B cell (primary cell): Measurements from ENCODE around the gene OPHN1. TPM values are rescaled to one million over a fixed set of nuclear protein-coding genes. Genes with fewer than 3 reads are reported as not detected.

Experiments used
- ATAC-seq: fragments of 200-7000 bp; cut with Tn5 transposase; one replicate; pipeline ENCODE4 v1.10.0; 2021; ENCODE audit warnings: low read depth, mild to moderate bottlenecking, moderate number of reproducible peaks, moderate library complexity
- CTCF ChIA-PET: fragments of 350-600 bp; sonication (Branson Sonifier 250); formaldehyde crosslinking; loops from one replicate; lab custom pipeline; 2021; ENCODE audit warnings: antibody characterized with exemption, inconsistent platforms; lab: Charles Lee
- POLR2A ChIA-PET: fragments of 350-600 bp; sonication (Branson Sonifier 250); formaldehyde crosslinking; loops from one replicate; lab custom pipeline; 2021; ENCODE audit warnings: antibody characterized with exemption; lab: Charles Lee
- DNase-seq: peaks from one replicate; pipeline ENCODE4 v3.0.0; 2013
- H2AFZ ChIP-seq: 2 replicates; pipeline ENCODE4 v1.6.1; 2012; ENCODE audit warnings: mild to moderate bottlenecking, low read depth, low read length; ENCODE audit not compliant: insufficient read depth, poor library complexity, severe bottlenecking
- H3K27ac ChIP-seq, 2 donors: 1 replicate in 1 of 2; 2 replicates in 1 of 2; pipeline ENCODE4 v1.5.1; 2012 to 2013; ENCODE audit warnings: low read length in 2 of 2, mild to moderate bottlenecking in 2 of 2, moderate library complexity in 1 of 2
- H3K27me3 ChIP-seq, 4 experiments: fragments of 200-600 bp in 1 of 4; sonication (generic) in 1 of 4; replicated peaks in 1 of 4; 1 replicate in 2 of 4; 2 replicates in 2 of 4; pipeline versions ENCODE4 v1.6.1 to v1.7.0; 2013 to 2016; ENCODE audit warnings: low read length in 3 of 4, mild to moderate bottlenecking in 2 of 4, mixed read lengths in 1 of 4, moderate library complexity in 1 of 4; ENCODE audit not compliant: insufficient read depth in 4 of 4, control insufficient read depth in 3 of 4; ENCODE audit errors: control extremely low read depth in 1 of 4
- H3K36me3 ChIP-seq, 2 experiments: replicated peaks in 1 of 2; 1 replicate in 1 of 2; 2 replicates in 1 of 2; pipeline versions ENCODE4 v1.6.1 to v1.7.1; 2013; ENCODE audit warnings: low read length in 1 of 2; ENCODE audit not compliant: insufficient read depth in 2 of 2, control insufficient read depth in 1 of 2; ENCODE audit errors: control extremely low read depth in 1 of 2, extremely low read depth in 1 of 2
- H3K4me1 ChIP-seq, 2 donors: fragments of 200-600 bp in 1 of 2; sonication (generic) in 1 of 2; 1 replicate in 1 of 2; 2 replicates in 1 of 2; pipeline versions ENCODE4 v1.5.1 to v1.6.1; 2013 to 2017; ENCODE audit warnings: low read length in 2 of 2; ENCODE audit not compliant: control insufficient read depth in 2 of 2, insufficient read depth in 2 of 2
- H3K4me2 ChIP-seq: replicated peaks from 2 replicates; pipeline ENCODE3; 2012; ENCODE audit warnings: mild to moderate bottlenecking, low read depth, low read length; ENCODE audit not compliant: poor library complexity, severe bottlenecking
- H3K4me3 ChIP-seq, 5 experiments: fragments of 200-600 bp in 1 of 5; sonication (generic) in 1 of 5; 1 replicate in 3 of 5; 2 replicates in 2 of 5; pipeline versions ENCODE4 v1.5.1 to v1.7.0; 2011 to 2016; ENCODE audit warnings: low read length in 4 of 5, mild to moderate bottlenecking in 4 of 5, low read depth in 2 of 5, control low read depth in 1 of 5, moderate library complexity in 1 of 5; ENCODE audit not compliant: insufficient read depth in 1 of 5; ENCODE audit errors: control extremely low read depth in 1 of 5, extremely low read depth in 1 of 5
- H3K79me2 ChIP-seq: fragments of 200-600 bp; sonication (generic); one replicate; pipeline ENCODE4 v1.6.0; 2016; ENCODE audit warnings: low read length; ENCODE audit not compliant: control insufficient read depth, insufficient read depth
- H3K9ac ChIP-seq: fragments of 200-600 bp; sonication (generic); 2 replicates; pipeline ENCODE4 v1.6.1; 2017; ENCODE audit warnings: mild to moderate bottlenecking, low read length, moderate library complexity
- H3K9me3 ChIP-seq, 3 donors: one replicate each; pipeline versions ENCODE4 v1.6.1 to v1.7.1; 2013; ENCODE audit warnings: low read length in 2 of 3; ENCODE audit not compliant: control insufficient read depth in 2 of 3, insufficient read depth in 1 of 3; ENCODE audit errors: control extremely low read depth in 1 of 3
- H4K20me1 ChIP-seq: 2 replicates; pipeline ENCODE4 v1.6.0; 2012; ENCODE audit warnings: mild to moderate bottlenecking, low read length; ENCODE audit not compliant: insufficient read depth, control insufficient read depth, poor library complexity, severe bottlenecking
- H3K27ac Mint-ChIP-seq: one replicate; pipeline ENCODE4 v1.8.0; 2021; ENCODE audit warnings: mixed read lengths
- H3K27me3 Mint-ChIP-seq: one replicate; pipeline ENCODE4 v1.8.0; 2021; ENCODE audit warnings: mixed read lengths
- H3K4me1 Mint-ChIP-seq: one replicate; pipeline ENCODE4 v1.8.0; 2021; ENCODE audit warnings: mixed read lengths
- H3K4me3 Mint-ChIP-seq: one replicate; pipeline ENCODE4 v1.8.0; 2021; ENCODE audit warnings: mixed read lengths
- H3K9me3 Mint-ChIP-seq: one replicate; pipeline ENCODE4 v1.8.0; 2022; ENCODE audit warnings: mixed read lengths; ENCODE audit not compliant: insufficient read depth
- CTCF ChIP-seq: fragments of 200-600 bp; IDR thresholded peaks from one replicate; pipeline ENCODE4 v1.8.0; 2022; ENCODE audit warnings: antibody characterized with exemption, mild to moderate bottlenecking
- EZH2 ChIP-seq: IDR thresholded peaks from 2 replicates; pipeline ENCODE4 v1.6.1; 2012; ENCODE audit warnings: borderline replicate concordance, low read depth, mild to moderate bottlenecking, moderate library complexity, low read length; ENCODE audit not compliant: insufficient read depth, poor library complexity, severe bottlenecking
- WGBS: methylation state at CpG from one replicate; pipeline ENCODE4 v1.1.5; 2013; ENCODE audit warnings: missing lambda C conversion rate; ENCODE audit not compliant: insufficient coverage; 5-methylcytosine and 5-hydroxymethylcytosine counted together
- intact Hi-C: fragments of 100-400 bp; cut with micrococcal nuclease; formaldehyde crosslinking; loops from one replicate; pipeline ENCODE4 v1.10.0; 2022
- polyA plus RNA-seq: library from polyadenylated mRNA; depleted of rRNA; stranded (reverse); fragments of >200 nt; gene quantifications from 2 replicates; pipeline ENCODE4 v1.2.3, GENCODE V29; 2012
- total RNA-seq, 2 donors: library from RNA; stranded (reverse); fragments of 120-200 nt in 1 of 2; gene quantifications; 1 replicate in 1 of 2; 2 replicates in 1 of 2; pipeline versions ENCODE4 v1.2.3 to v1.2.4, GENCODE V29; 2013 to 2022

The OPHN1 gene
- total and polyA plus RNA-seq, 2 donors (not counting 1 experiment from before 2014, with no cell fraction given) = 0.03 to 0.17 TPM

DNA sequence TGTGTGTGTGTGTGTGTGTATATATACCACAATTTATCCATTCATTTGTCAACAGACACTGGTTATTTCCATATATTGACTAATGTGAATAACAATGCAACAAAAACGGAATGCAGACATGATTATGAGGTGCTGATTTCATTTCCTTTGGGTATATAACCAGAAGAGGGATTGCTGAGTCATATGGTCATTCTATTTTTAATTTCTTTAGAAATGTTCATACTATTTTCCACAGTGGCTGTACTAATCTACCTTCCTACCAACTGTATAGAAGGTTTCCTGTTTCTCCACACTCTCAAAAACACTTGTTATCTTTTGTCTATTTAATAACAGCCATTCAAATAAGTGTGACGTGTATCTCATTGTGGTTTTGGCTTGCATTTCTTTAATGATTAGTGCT lies 269.9 kb downstream of the OPHN1 start:
- no peaks in the 10 kb centered on the region for H3K9me3 Mint-ChIP-seq
- DNase-seq (no peak), ATAC-seq (no peak)
- H3K9ac ChIP-seq = no peak overlapping the region
- WGBS = no CpG with 5 or more reads among the region's 2 CpGs
- H3K4me1 ChIP-seq = no peaks in the 10 kb centered on the region
- H3K36me3 ChIP-seq = no peaks in the 10 kb centered on the region
- H3K4me2 ChIP-seq = no peak overlapping the region
- H3K4me3 Mint-ChIP-seq = no peak overlapping the region
- no peak for TF ChIP-seq CTCF
- no peak for TF ChIP-seq EZH2
- intact Hi-C loops = no loop called here
- no peaks in the 10 kb centered on the region for H3K4me1 Mint-ChIP-seq
- no peaks in the 10 kb centered on the region for H3K79me2 ChIP-seq
- no peaks in the 10 kb centered on the region for H4K20me1 ChIP-seq
- no peaks in the 10 kb centered on the region for H3K27me3 Mint-ChIP-seq
- CTCF ChIA-PET = no interaction called here
- no peak overlapping the region for H3K27ac ChIP-seq
- no peak overlapping the region for H3K4me3 ChIP-seq
- H3K27ac Mint-ChIP-seq = no peak overlapping the region
- POLR2A ChIA-PET = no interaction called here
- H2AFZ ChIP-seq = no peak overlapping the region
- no peaks in the 10 kb centered on the region for H3K9me3 ChIP-seq
- no peaks in the 10 kb centered on the region for H3K27me3 ChIP-seq

- CTCF ChIA-PET = no interaction called here
- POLR2A ChIA-PET = no interaction called here
- no peak overlapping the region for H3K27ac Mint-ChIP-seq
Measured at GRCh38 chrX:68147848-68148247, 285.4 kb downstream of the OPHN1 start.

More at GRCh38 chrX:68147848-68148247, 285.4 kb downstream of the OPHN1 start:
- H3K4me1 ChIP-seq = no peaks in the 10 kb centered on the region
- DNase-seq (no peak), ATAC-seq (no peak)
- no peaks in the 10 kb centered on the region for H3K27me3 Mint-ChIP-seq
- H4K20me1 ChIP-seq = no peaks in the 10 kb centered on the region
- no peak overlapping the region for H2AFZ ChIP-seq
- H3K27ac ChIP-seq = no peak overlapping the region
- no peak overlapping the region for H3K9ac ChIP-seq
- no peak overlapping the region for H3K4me3 ChIP-seq
- TF ChIP-seq EZH2 (no peak), CTCF (no peak)
- no peaks in the 10 kb centered on the region for H3K79me2 ChIP-seq
- H3K36me3 ChIP-seq = no peaks in the 10 kb centered on the region
- H3K27me3 ChIP-seq = no peaks in the 10 kb centered on the region
- no CpG with 5 or more reads among the region's 1 CpG for WGBS
- H3K9me3 Mint-ChIP-seq = no peaks in the 10 kb centered on the region
- no peak overlapping the region for H3K4me3 Mint-ChIP-seq
- no peak overlapping the region for H3K4me2 ChIP-seq
- H3K4me1 Mint-ChIP-seq = no peaks in the 10 kb centered on the region
- no peaks in the 10 kb centered on the region for H3K9me3 ChIP-seq
- intact Hi-C loops = no loop called here
